ENCODE measurements around the gene SLC5A3. TPM values are rescaled to one million over a fixed set of nuclear protein-coding genes. Genes with fewer than 3 reads are reported as not detected.
A peak's percentile ranks its signal among the peaks of the same experiment; 100 is the strongest.

SLC5A3 gene
- polyA plus RNA-seq, 3 donors = 1.2 to 3.3 (median 1.6) TPM

GRCh38 chr21:34072145-34073031 lies 990 bp upstream of the SLC5A3 start:
- peaks cover 2 to 5% (median 3%) of the 10 kb centered on the region in 3 donors for H3K27me3 Mint-ChIP-seq (ENCODE audit: low read depth in 3 of 3)

More at GRCh38 chr21:34072145-34073031, 990 bp upstream of the SLC5A3 start:
- Mint-ChIP-seq H3K27ac (peak overlapping the region in 3 of 7 donors; percentile 54 to 81 (median 61)), H3K4me1 (peaks cover 31% of the 10 kb centered on the region), H3K36me3 (peaks cover 12 to 15% of the 10 kb centered on the region in 2 donors), H3K9me3 (peaks cover 0 to 1% (median 0%) of the 10 kb centered on the region in 7 donors), H3K4me3 (peak overlapping the region; percentile 72 to 84)
- H3K36me3 ChIP-seq (replicated peaks in 1 of 2; ENCODE audit: control insufficient read depth in 1 of 2, insufficient read depth in 2 of 2, low read length in 2 of 2) = no peaks in the 10 kb centered on the region
- peak overlapping the region; percentile 88 for H2AFZ ChIP-seq (ENCODE audit: insufficient read depth, low read depth, low read length, poor library complexity, severe bottlenecking)
- no peaks in the 10 kb centered on the region for H3K27me3 ChIP-seq (ENCODE audit: control insufficient read depth in 2 of 2, insufficient read depth in 2 of 2, low read length in 2 of 2)
- H3K27ac ChIP-seq (ENCODE audit: low read depth in 1 of 2, low read length in 2 of 2) = peak overlapping the region in 1 of 2 donors; percentile 50
- peak; percentile 10 to 42 (median 21) for DNase-seq
- TF ChIP-seq CTCF (IDR thresholded peaks at IDR 0.05) = no peak
- H3K79me2 ChIP-seq (ENCODE audit: insufficient read depth, low read length) = peaks cover 22% of the 10 kb centered on the region
- peaks cover 25 to 35% of the 10 kb centered on the region in 2 donors for H3K4me1 ChIP-seq (ENCODE audit: control insufficient read depth in 1 of 2, insufficient read depth in 2 of 2, low read length in 2 of 2)
- 56% methylated on average over 29 of the region's 32 CpGs for WGBS (ENCODE audit: insufficient coverage)
- intact Hi-C loops (cut with micrococcal nuclease) = loop anchor here (2.0 to 5.0 kb wide), 3 partner anchors 50 to 150 kb away; no protein-coding TSS in a partner anchor
- peak overlapping the region; percentile 64 for H3K9ac ChIP-seq (ENCODE audit: insufficient read depth, low read length, poor library complexity, severe bottlenecking)
- peak overlapping the region; percentile 91 for H3K4me2 ChIP-seq (replicated peaks; ENCODE audit: extremely low read depth, low read length, poor library complexity, severe bottlenecking)
- H4K20me1 ChIP-seq (ENCODE audit: insufficient read depth, low read length) = peaks cover 32% of the 10 kb centered on the region
- peak overlapping the region; percentile 13 to 82 (median 49) for H3K4me3 ChIP-seq (replicated peaks in 1 of 3; ENCODE audit: low read depth in 2 of 3, low read length in 3 of 3)
- H3K9me3 ChIP-seq (replicated peaks in 1 of 2; ENCODE audit: control insufficient read depth in 1 of 2, insufficient read depth in 1 of 2, low read length in 2 of 2) = no peaks in the 10 kb centered on the region

Measured in CD14-positive monocyte (primary cell).